GM12878 (cell line): Measurements from ENCODE around the gene TNKS2. TPM values are rescaled to one million over a fixed set of nuclear protein-coding genes. Genes with fewer than 3 reads are reported as not detected.
A peak's percentile ranks its signal among the peaks of the same experiment; 100 is the strongest.

Experiments used
- BACH1 ChIP-seq: fragments of 450-650 bp; IDR thresholded peaks from 2 replicates; pipeline ENCODE4 v1.6.1; 2017; ENCODE audit warnings: mild to moderate bottlenecking, borderline replicate concordance
- BCL11A ChIP-seq: IDR thresholded peaks from 2 replicates; pipeline ENCODE4 v1.6.1; 2011; ENCODE audit warnings: low read depth, low read length
- CBFB ChIP-seq: IDR thresholded peaks from 2 replicates; pipeline ENCODE4 v1.6.1; 2016; ENCODE audit warnings: antibody characterized with exemption, low read depth
- EGR1 ChIP-seq, 2 experiments: IDR thresholded peaks; 1 replicate in 1 of 2; 2 replicates in 1 of 2; pipeline ENCODE4 v1.6.1; 2011 to 2012; ENCODE audit warnings: low read depth in 2 of 2, low read length in 2 of 2, borderline replicate concordance in 1 of 2, mild to moderate bottlenecking in 1 of 2, moderate library complexity in 1 of 2
- LARP7 ChIP-seq: fragments of 450-650 bp; IDR thresholded peaks from 2 replicates; pipeline ENCODE4 v1.6.1; 2017; ENCODE audit warnings: mild to moderate bottlenecking
- MXI1 ChIP-seq: fragments of 150-350 bp; IDR thresholded peaks from 2 replicates; pipeline ENCODE4 v1.6.1; 2011; ENCODE audit warnings: low read depth, mild to moderate bottlenecking, inconsistent platforms, low read length, improper control_type of control experiment
- POLR2A ChIP-seq: IDR thresholded peaks from 2 replicates; pipeline ENCODE4 v1.6.1; 2011; ENCODE audit warnings: low read depth, mild to moderate bottlenecking, low read length
- POLR2AphosphoS2 ChIP-seq: IDR thresholded peaks from 2 replicates; pipeline ENCODE4 v1.6.1; 2011; ENCODE audit warnings: low read depth, mild to moderate bottlenecking, low read length, improper control_type of control experiment, moderate library complexity
- POLR2AphosphoS5 ChIP-seq: IDR thresholded peaks from 2 replicates; pipeline ENCODE4 v1.6.1; 2011; ENCODE audit warnings: mild to moderate bottlenecking, low read length, inconsistent platforms
- RBBP5 ChIP-seq: fragments of 200-600 bp; sonication (generic); conservative IDR thresholded peaks from 2 replicates; pipeline ENCODE4 v1.6.1; 2016
- SP1 ChIP-seq: IDR thresholded peaks from one replicate; pipeline ENCODE4 v1.6.1; 2011; ENCODE audit warnings: low read depth, low read length
- SPI1 ChIP-seq: IDR thresholded peaks from 2 replicates; pipeline ENCODE4 v1.6.1; 2011; ENCODE audit warnings: low read depth, mild to moderate bottlenecking, low read length, moderate library complexity, borderline replicate concordance; ENCODE audit not compliant: insufficient read depth
- TAF1 ChIP-seq: IDR thresholded peaks from 2 replicates; pipeline ENCODE4 v1.6.1; 2011; ENCODE audit warnings: mild to moderate bottlenecking, low read depth, low read length, borderline replicate concordance
- WRNIP1 ChIP-seq: IDR thresholded peaks from 2 replicates; pipeline ENCODE4 v1.6.1; 2011; ENCODE audit warnings: low read depth, low read length, improper control_type of control experiment, borderline replicate concordance
- YY1 ChIP-seq: IDR thresholded peaks from 2 replicates; pipeline ENCODE4 v1.6.1; 2011; ENCODE audit warnings: low read depth, mild to moderate bottlenecking, low read length
- ZZZ3 ChIP-seq: IDR thresholded peaks from 2 replicates; pipeline ENCODE4 v1.6.1; 2011; ENCODE audit warnings: low read depth; ENCODE audit not compliant: control insufficient read depth, insufficient read length
- polyA plus RNA-seq, 11 experiments: library from polyadenylated mRNA; depleted of rRNA in 4 of 11; unstranded in 6 of 11; stranded (reverse) in 5 of 11; fragments of >200 nt; fragmentation: Nextera tagmentation in 4 of 11; fragmentation: Illumina TruSeq in 1 of 11; extraction: Ambion mirVana in 4 of 11; extraction: Trizol in 1 of 11; gene quantifications; 1 replicate in 1 of 11; 2 replicates in 10 of 11; pipeline versions ENCODE4 v1.2.1 to v1.2.3, GENCODE V29; 2011 to 2016; ENCODE audit warnings: inconsistent platforms in 2 of 11, missing spikeins in 2 of 11, low read depth in 1 of 11
- total RNA-seq, 4 experiments: library from RNA; depleted of rRNA in 3 of 4; stranded (reverse); fragments of >200 nt in 3 of 4; fragmentation: Illumina TruSeq in 1 of 4; extraction: Trizol in 1 of 4; gene quantifications; 2 replicates each; pipeline versions ENCODE4 v1.2.1 to v1.2.3, GENCODE V29; 2013 to 2021
- TF ChIP-seq, protein P1 (sequence below): IDR thresholded peaks from 2 replicates; pipeline ENCODE4 v1.6.1; 2012; ENCODE audit warnings: mild to moderate bottlenecking, low read depth, low read length
- TF ChIP-seq, protein P2 (sequence below): fragments of 450-650 bp; IDR thresholded peaks from 2 replicates; pipeline ENCODE4 v1.6.1; 2017; ENCODE audit warnings: mild to moderate bottlenecking, moderate library complexity
- TF ChIP-seq, protein P3 (sequence below): fragments of 450-650 bp; formaldehyde crosslinking; IDR thresholded peaks from 2 replicates; pipeline ENCODE4 v1.4.0; 2020; ENCODE audit warnings: mild to moderate bottlenecking, moderate library complexity

Gene TNKS2
- total and polyA plus RNA-seq, 10 of the 15 experiments (the other 5 are each of a cell fraction or from before 2014, with no cell fraction given): 2.9 to 24.2 (median 6.9) TPM

DNA sequence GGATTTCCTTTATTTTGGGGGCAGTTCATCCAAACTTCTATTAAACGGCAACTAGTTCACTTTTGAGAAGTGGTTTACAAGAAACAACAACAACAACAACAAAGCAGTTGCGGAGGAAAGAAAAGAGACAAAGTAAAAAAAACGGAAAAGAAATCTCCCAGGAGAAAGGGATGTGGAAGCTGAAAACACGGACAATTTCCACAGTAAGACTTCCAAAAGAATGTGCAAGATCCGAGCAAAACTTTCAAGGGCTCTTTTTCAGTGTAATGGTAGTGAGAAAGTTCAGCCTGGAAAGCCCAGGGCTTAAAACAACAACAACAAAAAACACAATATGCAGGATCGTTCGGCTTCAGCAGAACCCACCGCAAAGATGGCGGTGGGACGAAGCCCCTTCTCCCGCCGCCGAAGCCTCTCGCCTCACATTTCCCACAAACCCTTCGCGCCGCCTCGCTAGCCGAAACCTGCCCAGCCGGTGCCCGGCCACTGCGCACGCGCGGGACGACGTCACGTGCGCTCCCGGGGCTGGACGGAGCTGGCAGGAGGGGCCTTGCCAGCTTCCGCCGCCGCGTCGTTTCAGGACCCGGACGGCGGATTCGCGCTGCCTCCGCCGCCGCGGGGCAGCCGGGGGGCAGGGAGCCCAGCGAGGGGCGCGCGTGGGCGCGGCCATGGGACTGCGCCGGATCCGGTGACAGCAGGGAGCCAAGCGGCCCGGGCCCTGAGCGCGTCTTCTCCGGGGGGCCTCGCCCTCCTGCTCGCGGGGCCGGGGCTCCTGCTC, at the start of gene TNKS2 (continued):
- TF ChIP-seq YY1: peak; percentile 91
- TF ChIP-seq WRNIP1: no peak
- TF ChIP-seq SPI1: no peak
- TF ChIP-seq BACH1: peak; percentile 83
- TF ChIP-seq, protein P1, sequence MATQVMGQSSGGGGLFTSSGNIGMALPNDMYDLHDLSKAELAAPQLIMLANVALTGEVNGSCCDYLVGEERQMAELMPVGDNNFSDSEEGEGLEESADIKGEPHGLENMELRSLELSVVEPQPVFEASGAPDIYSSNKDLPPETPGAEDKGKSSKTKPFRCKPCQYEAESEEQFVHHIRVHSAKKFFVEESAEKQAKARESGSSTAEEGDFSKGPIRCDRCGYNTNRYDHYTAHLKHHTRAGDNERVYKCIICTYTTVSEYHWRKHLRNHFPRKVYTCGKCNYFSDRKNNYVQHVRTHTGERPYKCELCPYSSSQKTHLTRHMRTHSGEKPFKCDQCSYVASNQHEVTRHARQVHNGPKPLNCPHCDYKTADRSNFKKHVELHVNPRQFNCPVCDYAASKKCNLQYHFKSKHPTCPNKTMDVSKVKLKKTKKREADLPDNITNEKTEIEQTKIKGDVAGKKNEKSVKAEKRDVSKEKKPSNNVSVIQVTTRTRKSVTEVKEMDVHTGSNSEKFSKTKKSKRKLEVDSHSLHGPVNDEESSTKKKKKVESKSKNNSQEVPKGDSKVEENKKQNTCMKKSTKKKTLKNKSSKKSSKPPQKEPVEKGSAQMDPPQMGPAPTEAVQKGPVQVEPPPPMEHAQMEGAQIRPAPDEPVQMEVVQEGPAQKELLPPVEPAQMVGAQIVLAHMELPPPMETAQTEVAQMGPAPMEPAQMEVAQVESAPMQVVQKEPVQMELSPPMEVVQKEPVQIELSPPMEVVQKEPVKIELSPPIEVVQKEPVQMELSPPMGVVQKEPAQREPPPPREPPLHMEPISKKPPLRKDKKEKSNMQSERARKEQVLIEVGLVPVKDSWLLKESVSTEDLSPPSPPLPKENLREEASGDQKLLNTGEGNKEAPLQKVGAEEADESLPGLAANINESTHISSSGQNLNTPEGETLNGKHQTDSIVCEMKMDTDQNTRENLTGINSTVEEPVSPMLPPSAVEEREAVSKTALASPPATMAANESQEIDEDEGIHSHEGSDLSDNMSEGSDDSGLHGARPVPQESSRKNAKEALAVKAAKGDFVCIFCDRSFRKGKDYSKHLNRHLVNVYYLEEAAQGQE: peak; percentile 37
- TF ChIP-seq MXI1: no peak; the same call in 1 of the 2 replicates
- peak; percentile 99; the same call in 1 of the 2 replicates for TF ChIP-seq LARP7
- peak; percentile 82 for TF ChIP-seq POLR2AphosphoS5
- no peak for TF ChIP-seq ZZZ3
- peak; percentile 87 for TF ChIP-seq POLR2A
- 0 out of 2 replicates have a peak, but pooled peaks have one; percentile 54 for TF ChIP-seq POLR2AphosphoS2
- no peak for TF ChIP-seq BCL11A
- peak; percentile 52; the same call in 1 of the 2 replicates for TF ChIP-seq TAF1
- peak; percentile 30 to 55; a peak in 2 of 3 replicates for TF ChIP-seq EGR1 (IDR thresholded peaks at IDR 0.05; ENCODE audit: borderline replicate concordance in 1 of 2, low read depth in 2 of 2, low read length in 2 of 2)
- no peak for TF ChIP-seq SP1
- no peak for TF ChIP-seq RBBP5
- TF ChIP-seq, protein P2, sequence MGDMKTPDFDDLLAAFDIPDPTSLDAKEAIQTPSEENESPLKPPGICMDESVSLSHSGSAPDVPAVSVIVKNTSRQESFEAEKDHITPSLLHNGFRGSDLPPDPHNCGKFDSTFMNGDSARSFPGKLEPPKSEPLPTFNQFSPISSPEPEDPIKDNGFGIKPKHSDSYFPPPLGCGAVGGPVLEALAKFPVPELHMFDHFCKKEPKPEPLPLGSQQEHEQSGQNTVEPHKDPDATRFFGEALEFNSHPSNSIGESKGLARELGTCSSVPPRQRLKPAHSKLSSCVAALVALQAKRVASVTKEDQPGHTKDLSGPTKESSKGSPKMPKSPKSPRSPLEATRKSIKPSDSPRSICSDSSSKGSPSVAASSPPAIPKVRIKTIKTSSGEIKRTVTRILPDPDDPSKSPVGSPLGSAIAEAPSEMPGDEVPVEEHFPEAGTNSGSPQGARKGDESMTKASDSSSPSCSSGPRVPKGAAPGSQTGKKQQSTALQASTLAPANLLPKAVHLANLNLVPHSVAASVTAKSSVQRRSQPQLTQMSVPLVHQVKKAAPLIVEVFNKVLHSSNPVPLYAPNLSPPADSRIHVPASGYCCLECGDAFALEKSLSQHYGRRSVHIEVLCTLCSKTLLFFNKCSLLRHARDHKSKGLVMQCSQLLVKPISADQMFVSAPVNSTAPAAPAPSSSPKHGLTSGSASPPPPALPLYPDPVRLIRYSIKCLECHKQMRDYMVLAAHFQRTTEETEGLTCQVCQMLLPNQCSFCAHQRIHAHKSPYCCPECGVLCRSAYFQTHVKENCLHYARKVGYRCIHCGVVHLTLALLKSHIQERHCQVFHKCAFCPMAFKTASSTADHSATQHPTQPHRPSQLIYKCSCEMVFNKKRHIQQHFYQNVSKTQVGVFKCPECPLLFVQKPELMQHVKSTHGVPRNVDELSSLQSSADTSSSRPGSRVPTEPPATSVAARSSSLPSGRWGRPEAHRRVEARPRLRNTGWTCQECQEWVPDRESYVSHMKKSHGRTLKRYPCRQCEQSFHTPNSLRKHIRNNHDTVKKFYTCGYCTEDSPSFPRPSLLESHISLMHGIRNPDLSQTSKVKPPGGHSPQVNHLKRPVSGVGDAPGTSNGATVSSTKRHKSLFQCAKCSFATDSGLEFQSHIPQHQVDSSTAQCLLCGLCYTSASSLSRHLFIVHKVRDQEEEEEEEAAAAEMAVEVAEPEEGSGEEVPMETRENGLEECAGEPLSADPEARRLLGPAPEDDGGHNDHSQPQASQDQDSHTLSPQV: peak; percentile 80; the same call in 1 of the 2 replicates
- TF ChIP-seq, protein P3, sequence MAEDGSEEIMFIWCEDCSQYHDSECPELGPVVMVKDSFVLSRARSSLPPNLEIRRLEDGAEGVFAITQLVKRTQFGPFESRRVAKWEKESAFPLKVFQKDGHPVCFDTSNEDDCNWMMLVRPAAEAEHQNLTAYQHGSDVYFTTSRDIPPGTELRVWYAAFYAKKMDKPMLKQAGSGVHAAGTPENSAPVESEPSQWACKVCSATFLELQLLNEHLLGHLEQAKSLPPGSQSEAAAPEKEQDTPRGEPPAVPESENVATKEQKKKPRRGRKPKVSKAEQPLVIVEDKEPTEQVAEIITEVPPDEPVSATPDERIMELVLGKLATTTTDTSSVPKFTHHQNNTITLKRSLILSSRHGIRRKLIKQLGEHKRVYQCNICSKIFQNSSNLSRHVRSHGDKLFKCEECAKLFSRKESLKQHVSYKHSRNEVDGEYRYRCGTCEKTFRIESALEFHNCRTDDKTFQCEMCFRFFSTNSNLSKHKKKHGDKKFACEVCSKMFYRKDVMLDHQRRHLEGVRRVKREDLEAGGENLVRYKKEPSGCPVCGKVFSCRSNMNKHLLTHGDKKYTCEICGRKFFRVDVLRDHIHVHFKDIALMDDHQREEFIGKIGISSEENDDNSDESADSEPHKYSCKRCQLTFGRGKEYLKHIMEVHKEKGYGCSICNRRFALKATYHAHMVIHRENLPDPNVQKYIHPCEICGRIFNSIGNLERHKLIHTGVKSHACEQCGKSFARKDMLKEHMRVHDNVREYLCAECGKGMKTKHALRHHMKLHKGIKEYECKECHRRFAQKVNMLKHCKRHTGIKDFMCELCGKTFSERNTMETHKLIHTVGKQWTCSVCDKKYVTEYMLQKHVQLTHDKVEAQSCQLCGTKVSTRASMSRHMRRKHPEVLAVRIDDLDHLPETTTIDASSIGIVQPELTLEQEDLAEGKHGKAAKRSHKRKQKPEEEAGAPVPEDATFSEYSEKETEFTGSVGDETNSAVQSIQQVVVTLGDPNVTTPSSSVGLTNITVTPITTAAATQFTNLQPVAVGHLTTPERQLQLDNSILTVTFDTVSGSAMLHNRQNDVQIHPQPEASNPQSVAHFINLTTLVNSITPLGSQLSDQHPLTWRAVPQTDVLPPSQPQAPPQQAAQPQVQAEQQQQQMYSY (CRISPR knock-in tag): no peak
- TF ChIP-seq CBFB: peak; percentile 59
